ENCODE results near the gene KIF16B. TPM values are rescaled to one million over a fixed set of nuclear protein-coding genes. Genes with fewer than 3 reads are reported as not detected.

Gene KIF16B
- total RNA-seq, 1 experiment from 2014 or later, result 16.6 TPM

- intact Hi-C loops (cut with micrococcal nuclease; ENCODE audit: unreplicated experiment), result no loop called here
- no peaks in the 10 kb centered on the region for H3K27me3 ChIP-seq (ENCODE audit: control insufficient read depth, insufficient read depth, low read length)
- in situ Hi-C loops (cut with HindIII; ENCODE audit: low pct_unique_long_range_greater_than_20kb, low sequenced_read_pairs), result no loop called here
- ATAC-seq, result no peak
- H3K27ac ChIP-seq (ENCODE audit: low read length), result no peak overlapping the region
- BruUV-seq (replicated peaks), result no TSS peak
- no peak for DNase-seq (ENCODE audit: low read depth, low spot score)
- H3K4me3 ChIP-seq (ENCODE audit: low read depth in 2 of 2, low read length in 2 of 2), result no peak overlapping the region
- no peaks in the 10 kb centered on the region for H3K4me1 ChIP-seq (ENCODE audit: control insufficient read depth, insufficient read depth, low read length)
- ChIA-PET CTCF (no interaction called here), POLR2A (no interaction called here)
- no peak for TF ChIP-seq CTCF (IDR thresholded peaks at IDR 0.05)
- TF ChIP-seq POLR2AphosphoS5 (IDR thresholded peaks at IDR 0.05; ENCODE audit: low read depth, low read length), result no peak
- no peak for TF ChIP-seq REST (IDR thresholded peaks at IDR 0.05; ENCODE audit: insufficient read depth in 1 of 2, low read depth in 2 of 2, low read length in 1 of 2)
- no peak for TF ChIP-seq TCF7L2 (IDR thresholded peaks at IDR 0.05; ENCODE audit: low read depth, low read length)
- TF ChIP-seq SIN3A (IDR thresholded peaks at IDR 0.05; ENCODE audit: borderline replicate concordance, insufficient read depth, low read depth, low read length), result no peak
- no peaks in the 10 kb centered on the region for H3K9me3 ChIP-seq (ENCODE audit: control insufficient read depth, insufficient read depth, low read depth, low read length)
- H3K36me3 ChIP-seq (ENCODE audit: control insufficient read depth, insufficient read depth, low read length), result 0 out of 2 replicates have a peak, but pooled peaks cover 2% of the 10 kb centered on the region
Observed at GRCh38 chr20:16404171-16404570, 169.1 kb downstream of the KIF16B start.

- H3K4me1 ChIP-seq (ENCODE audit: control insufficient read depth, insufficient read depth, low read length), result no peaks in the 10 kb centered on the region
- H3K9me3 ChIP-seq (ENCODE audit: control insufficient read depth, insufficient read depth, low read depth, low read length), result no peaks in the 10 kb centered on the region
- no peak for DNase-seq (ENCODE audit: low read depth, low spot score)
- TF ChIP-seq CTCF (IDR thresholded peaks at IDR 0.05) (no peak), TCF7L2 (IDR thresholded peaks at IDR 0.05; ENCODE audit: low read depth, low read length) (no peak), REST (IDR thresholded peaks at IDR 0.05; ENCODE audit: insufficient read depth in 1 of 2, low read depth in 2 of 2, low read length in 1 of 2) (no peak), POLR2AphosphoS5 (IDR thresholded peaks at IDR 0.05; ENCODE audit: low read depth, low read length) (no peak), SIN3A (IDR thresholded peaks at IDR 0.05; ENCODE audit: borderline replicate concordance, insufficient read depth, low read depth, low read length) (no peak)
- no peaks in the 10 kb centered on the region for H3K36me3 ChIP-seq (ENCODE audit: control insufficient read depth, insufficient read depth, low read length)
- no peak for ATAC-seq
- no TSS peak for BruUV-seq (replicated peaks)
- CTCF ChIA-PET, result no interaction called here
- no peak overlapping the region for H3K4me3 ChIP-seq (ENCODE audit: low read depth in 2 of 2, low read length in 2 of 2)
- in situ Hi-C loops (cut with HindIII; ENCODE audit: low pct_unique_long_range_greater_than_20kb, low sequenced_read_pairs), result no loop called here
- H3K27me3 ChIP-seq (ENCODE audit: control insufficient read depth, insufficient read depth, low read length), result no peaks in the 10 kb centered on the region
- POLR2A ChIA-PET, result no interaction called here
- intact Hi-C loops (cut with micrococcal nuclease; ENCODE audit: unreplicated experiment), result no loop called here
- no peak overlapping the region for H3K27ac ChIP-seq (ENCODE audit: low read length)
Observed at GRCh38 chr20:16400234-16400633, 173.0 kb downstream of the KIF16B start.
